BLaER1 treated with 17β-estradiol and CSF1 and Interleukin-3, amounts not matched to agents 10 nM and 100 nM (cell line): Measurements from ENCODE around the gene OAF.
"Not testable (repeated sequence)": the region's sequence is repeated elsewhere in the genome, so short reads cannot be mapped to it uniquely, and the experiment has no call there.

ENCODE experiments used
- H3K27ac ChIP-seq, 11 experiments: shearing (Covaris generic); formaldehyde crosslinking; 2 replicates each; pipeline ENCODE4 v1.8.1; 2022
- H3K27me3 ChIP-seq, 11 experiments: shearing (Covaris generic); formaldehyde crosslinking; 2 replicates each; pipeline ENCODE4 v1.8.1; 2022
- H3K36me3 ChIP-seq, 11 experiments: shearing (Covaris generic); formaldehyde crosslinking; 2 replicates each; pipeline ENCODE4 v1.8.1; 2022
- H3K4me1 ChIP-seq, 10 experiments: shearing (Covaris generic); formaldehyde crosslinking; 2 replicates each; pipeline ENCODE4 v1.8.1; 2022
- H3K4me2 ChIP-seq, 11 experiments: shearing (Covaris generic); formaldehyde crosslinking; 2 replicates each; pipeline ENCODE4 v1.8.1; 2022
- H3K4me3 ChIP-seq, 10 experiments: shearing (Covaris generic); formaldehyde crosslinking; 2 replicates each; pipeline ENCODE4 v1.8.1; 2022
- H3K9ac ChIP-seq, 11 experiments: shearing (Covaris generic); formaldehyde crosslinking; 2 replicates each; pipeline ENCODE4 v1.8.1; 2022
- H3K9me3 ChIP-seq, 11 experiments: shearing (Covaris generic); formaldehyde crosslinking; replicated peaks in 1 of 11; 2 replicates each; pipeline ENCODE4 v1.8.1; 2022
- H4K20me1 ChIP-seq, 11 experiments: shearing (Covaris generic); formaldehyde crosslinking; 2 replicates each; pipeline ENCODE4 v1.8.1; 2022
- Cebpa-rat ChIP-seq, 11 experiments: shearing (Covaris generic); IDR thresholded peaks; 2 replicates each; pipeline ENCODE4 v1.8.1; 2022

OAF gene

GRCh38 chr11:120243221-120243620, 32.4 kb downstream of the OAF start:
- Histone ChIP-seq H3K9ac (no peak overlapping the region), H3K27me3 (peaks cover 23 to 99% (median 36%) of the 10 kb centered on the region in 11 experiments), H3K36me3 (no peaks in the 10 kb centered on the region)

GRCh38 chr11:120244476-120245365, 33.9 kb downstream of the OAF start:
- Histone ChIP-seq H3K4me2 (no peak overlapping the region), H3K27me3 (peaks cover 15 to 95% (median 21%) of the 10 kb centered on the region in 11 experiments)

More at GRCh38 chr11:120243221-120243620, 32.4 kb downstream of the OAF start:
- Histone ChIP-seq H3K4me1 (peaks cover under 1 to 5% (median 2%) of the 10 kb centered on the region in 10 experiments; a peak in 19 of 20 replicates), H3K4me3 (no peak overlapping the region), H4K20me1 (peaks cover 0 to 45% (median 0%) of the 10 kb centered on the region in 11 experiments; a peak in 4 of 22 replicates), H3K27ac (no peak overlapping the region), H3K4me2 (no peak overlapping the region), H3K9me3 (no peaks in the 10 kb centered on the region)
- no peak for TF ChIP-seq Cebpa-rat (IDR thresholded peaks at IDR 0.05)

GRCh38 chr11:120245434-120245833, 34.6 kb downstream of the OAF start:
- Histone ChIP-seq H3K4me1 (peaks cover 11 to 25% (median 16%) of the 10 kb centered on the region in 10 experiments), H3K4me2 (no peak overlapping the region), H3K9me3 (no peaks in the 10 kb centered on the region), H3K36me3 (no peaks in the 10 kb centered on the region), H3K4me3 (no peak overlapping the region), H4K20me1 (peaks cover 0 to 54% (median 0%) of the 10 kb centered on the region in 11 experiments; a peak in 4 of 22 replicates), H3K27ac (no peak overlapping the region), H3K9ac (no peak overlapping the region), H3K27me3 (peaks cover 8 to 95% (median 14%) of the 10 kb centered on the region in 11 experiments)
- TF ChIP-seq Cebpa-rat (IDR thresholded peaks at IDR 0.05) = no peak

More at GRCh38 chr11:120244476-120245365, 33.9 kb downstream of the OAF start:
- H3K4me1 ChIP-seq = peaks cover 11 to 20% (median 16%) of the 10 kb centered on the region in 10 experiments
- no peak for TF ChIP-seq Cebpa-rat (IDR thresholded peaks at IDR 0.05)
- no peaks in the 10 kb centered on the region for H3K9me3 ChIP-seq
- no peaks in the 10 kb centered on the region for H3K36me3 ChIP-seq
- H4K20me1 ChIP-seq = peaks cover 0 to 49% (median 0%) of the 10 kb centered on the region in 11 experiments; a peak in 4 of 22 replicates
- H3K9ac ChIP-seq = no peak overlapping the region
- no peak overlapping the region for H3K4me3 ChIP-seq
- no peak overlapping the region for H3K27ac ChIP-seq

GRCh38 chr11:120248551-120249278, 37.9 kb downstream of the OAF start:
- H3K36me3 ChIP-seq = no peaks in the 10 kb centered on the region
- H3K4me1 ChIP-seq = peaks cover 11 to 25% (median 16%) of the 10 kb centered on the region in 10 experiments
- peaks cover 0 to 43% (median 0%) of the 10 kb centered on the region in 11 experiments; a peak in 4 of 22 replicates for H4K20me1 ChIP-seq
- H3K4me2 ChIP-seq = peak overlapping the region; percentile 53 to 82 (median 71)
- H3K27ac ChIP-seq = peak overlapping the region in 1 of 11 experiments; percentile 3; a peak in 1 of 22 replicates
- H3K4me3 ChIP-seq = no peak overlapping the region
- H3K9me3 ChIP-seq = no peaks in the 10 kb centered on the region
- no peak for TF ChIP-seq Cebpa-rat (IDR thresholded peaks at IDR 0.05)
- peaks cover 0 to 85% (median 0%) of the 10 kb centered on the region in 11 experiments; a peak in 6 of 22 replicates for H3K27me3 ChIP-seq
- no peak overlapping the region for H3K9ac ChIP-seq

GRCh38 chr11:120249279-120250262, 38.7 kb downstream of the OAF start:
- Histone ChIP-seq H3K4me1 (peaks cover 11 to 25% (median 16%) of the 10 kb centered on the region in 10 experiments), H3K9ac (no peak overlapping the region), H3K4me2 (peak overlapping the region; percentile 53 to 82 (median 71); a peak in 21 of 22 replicates)

GRCh38 chr11:120253377-120253776, 42.5 kb downstream of the OAF start:
- not testable (repeated sequence) for H3K9ac ChIP-seq, H3K4me3 ChIP-seq, H3K4me2 ChIP-seq, H3K36me3 ChIP-seq, H3K9me3 ChIP-seq, H3K27ac ChIP-seq
- Histone ChIP-seq H3K4me1 (peaks cover 11 to 28% (median 21%) of the 10 kb centered on the region in 10 experiments), H4K20me1 (peaks cover 0 to 39% (median 0%) of the 10 kb centered on the region in 11 experiments; a peak in 3 of 22 replicates), H3K27me3 (peaks cover 0 to 68% (median 14%) of the 10 kb centered on the region in 11 experiments; a peak in 17 of 22 replicates)

More at GRCh38 chr11:120249279-120250262, 38.7 kb downstream of the OAF start:
- H4K20me1 ChIP-seq = peaks cover 0 to 48% (median 0%) of the 10 kb centered on the region in 11 experiments; a peak in 3 of 22 replicates
- no peaks in the 10 kb centered on the region for H3K36me3 ChIP-seq
- H3K27ac ChIP-seq = no peak overlapping the region
- H3K9me3 ChIP-seq = no peaks in the 10 kb centered on the region
- no peak for TF ChIP-seq Cebpa-rat (IDR thresholded peaks at IDR 0.05)
- peaks cover 0 to 86% (median under 1%) of the 10 kb centered on the region in 11 experiments; a peak in 8 of 22 replicates for H3K27me3 ChIP-seq
- no peak overlapping the region for H3K4me3 ChIP-seq

GRCh38 chr11:120254788-120255518, 44.1 kb downstream of the OAF start:
- H3K4me2 ChIP-seq = peak overlapping the region in 8 of 11 experiments; percentile 7 to 55 (median 33); a peak in 10 of 22 replicates
- H4K20me1 ChIP-seq = peaks cover 0 to 26% (median 0%) of the 10 kb centered on the region in 11 experiments; a peak in 2 of 22 replicates
- no peak overlapping the region for H3K9ac ChIP-seq
- no peak overlapping the region for H3K4me3 ChIP-seq
- peaks cover 0 to 56% (median 14%) of the 10 kb centered on the region in 11 experiments; a peak in 17 of 22 replicates for H3K27me3 ChIP-seq
- H3K27ac ChIP-seq = no peak overlapping the region
- H3K36me3 ChIP-seq = no peaks in the 10 kb centered on the region
- H3K4me1 ChIP-seq = peaks cover 0 to 12% (median 9%) of the 10 kb centered on the region in 10 experiments; a peak in 12 of 20 replicates
- no peak for TF ChIP-seq Cebpa-rat (IDR thresholded peaks at IDR 0.05)
- H3K9me3 ChIP-seq = no peaks in the 10 kb centered on the region
